Fibroblast of lung (primary cell): ENCODE data around the gene EFCAB6. TPM values are rescaled to one million over a fixed set of nuclear protein-coding genes. Genes with fewer than 3 reads are reported as not detected.

ENCODE experiments used
- DNase-seq, 2 donors: peaks; one replicate each; pipeline versions ENCODE4 v3.0.0 to v3.0.0-alpha.2; 2010; ENCODE audit warnings: low read depth in 2 of 2
- H2AFZ ChIP-seq: 2 replicates; pipeline ENCODE4 v1.5.1; 2012; ENCODE audit warnings: low read length, control low read depth, inconsistent platforms
- H3K27ac ChIP-seq: 2 replicates; pipeline ENCODE4 v1.5.1; 2011; ENCODE audit warnings: low read length, control low read depth; ENCODE audit not compliant: insufficient read depth
- H3K27me3 ChIP-seq: 2 replicates; pipeline ENCODE4 v1.5.1; 2011; ENCODE audit warnings: mild to moderate bottlenecking, low read length; ENCODE audit not compliant: control insufficient read depth, insufficient read depth
- H3K36me3 ChIP-seq: 2 replicates; pipeline ENCODE4 v1.5.1; 2011; ENCODE audit warnings: low read length; ENCODE audit not compliant: control insufficient read depth, insufficient read depth
- H3K4me1 ChIP-seq: 2 replicates; pipeline ENCODE4 v1.5.1; 2011; ENCODE audit warnings: low read length; ENCODE audit not compliant: control insufficient read depth, insufficient read depth; ENCODE audit errors: extremely low read depth
- H3K4me2 ChIP-seq: 2 replicates; pipeline ENCODE4 v1.5.1; 2011; ENCODE audit warnings: low read length, control low read depth; ENCODE audit not compliant: insufficient read depth; ENCODE audit errors: extremely low read depth
- H3K4me3 ChIP-seq, 4 experiments: fragments of 200-600 bp in 1 of 4; sonication (generic) in 1 of 4; replicated peaks in 1 of 4; 2 replicates each; pipeline ENCODE4 v1.5.1; 2011 to 2016; ENCODE audit warnings: low read length in 4 of 4, low read depth in 3 of 4, mild to moderate bottlenecking in 3 of 4, control low read depth in 2 of 4, inconsistent platforms in 1 of 4, mixed read lengths in 1 of 4; ENCODE audit not compliant: insufficient read depth in 1 of 4; ENCODE audit errors: control extremely low read depth in 1 of 4
- H3K79me2 ChIP-seq: 2 replicates; pipeline ENCODE4 v1.5.1; 2012; ENCODE audit warnings: mild to moderate bottlenecking, low read length, inconsistent platforms; ENCODE audit not compliant: control insufficient read depth, insufficient read depth
- H3K9ac ChIP-seq: 2 replicates; pipeline ENCODE4 v1.5.1; 2011; ENCODE audit warnings: mild to moderate bottlenecking, low read length, control low read depth; ENCODE audit not compliant: insufficient read depth
- H3K9me3 ChIP-seq: 2 replicates; pipeline ENCODE4 v1.5.1; 2012; ENCODE audit warnings: low read depth, low read length; ENCODE audit not compliant: control insufficient read depth, insufficient read depth
- H4K20me1 ChIP-seq: 2 replicates; pipeline ENCODE4 v1.5.1; 2011; ENCODE audit warnings: low read length; ENCODE audit not compliant: control insufficient read depth, insufficient read depth; ENCODE audit errors: extremely low read depth
- EZH2 ChIP-seq: IDR thresholded peaks from 2 replicates; pipeline ENCODE4 v1.5.1; 2012; ENCODE audit warnings: low read length, control low read depth, mild to moderate bottlenecking; ENCODE audit errors: missing control alignments
- polyA plus RNA-seq, 2 donors: library from polyadenylated mRNA; depleted of rRNA in 1 of 2; stranded (reverse) in 1 of 2; unstranded in 1 of 2; fragments of >200 nt; gene quantifications; 2 replicates each; pipeline ENCODE4 v1.2.1, GENCODE V29; 2011 to 2012; ENCODE audit warnings: missing spikeins in 1 of 2
- total RNA-seq: library from RNA; depleted of rRNA; stranded (reverse); fragments of >200 nt; gene quantifications from 2 replicates; pipeline ENCODE4 v1.2.1, GENCODE V29; 2014
- TF ChIP-seq, protein P1 (sequence below), 2 donors: IDR thresholded peaks in 1 of 2; conservative IDR thresholded peaks in 1 of 2; 1 replicate in 1 of 2; 2 replicates in 1 of 2; pipeline ENCODE4 v1.5.1; 2011 to 2012; ENCODE audit warnings: low read length in 2 of 2, control low read depth in 1 of 2, inconsistent platforms in 1 of 2, low read depth in 1 of 2, mild to moderate bottlenecking in 1 of 2

Gene EFCAB6
- total and polyA plus RNA-seq, 2 donors (not counting 1 experiment from before 2014, with no cell fraction given) = 1.0 to 1.5 TPM

DNA sequence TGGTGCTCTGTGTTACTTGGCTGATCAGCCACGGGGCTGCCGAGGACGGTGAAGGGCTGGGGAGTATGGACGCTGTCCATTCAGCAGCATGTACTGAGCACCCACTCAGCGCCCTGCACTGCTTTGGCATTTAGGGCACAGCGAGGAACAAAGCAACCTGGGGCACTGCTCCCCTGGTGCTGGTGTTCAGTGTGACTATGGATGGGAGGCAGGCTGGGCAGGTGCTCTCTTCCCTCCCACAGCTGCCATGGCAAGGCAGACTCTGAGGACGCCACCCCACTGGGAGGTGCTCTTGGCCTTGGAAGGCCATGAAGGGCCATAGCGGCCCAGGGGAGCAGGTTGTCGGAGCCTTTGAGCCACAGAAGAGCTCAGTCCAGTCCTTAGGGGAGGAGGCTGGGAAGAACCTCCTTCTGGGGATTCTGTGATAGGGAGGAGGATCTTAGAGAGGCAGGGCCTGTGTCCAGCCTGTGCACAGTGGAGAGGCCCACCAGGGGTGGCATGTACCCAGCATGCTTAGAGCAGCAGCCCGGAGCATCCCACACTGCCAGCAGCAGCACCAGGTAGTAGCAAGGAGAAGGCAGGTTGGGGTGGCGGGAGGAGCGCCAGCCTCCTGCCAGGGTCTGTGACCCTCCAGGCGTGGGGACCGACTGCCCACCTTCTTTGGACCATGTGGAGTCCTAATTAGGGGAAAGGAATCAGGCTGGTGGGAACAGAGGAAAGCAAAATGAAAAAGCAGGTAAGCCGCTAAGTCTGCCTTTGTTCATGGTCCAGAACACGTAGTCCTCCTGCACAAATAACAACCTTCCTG, 258.4 kb downstream of the EFCAB6 start:
- DNase-seq = no peak
- Histone ChIP-seq H3K79me2 (no peaks in the 10 kb centered on the region), H2AFZ (no peak overlapping the region), H3K4me1 (no peaks in the 10 kb centered on the region), H4K20me1 (no peaks in the 10 kb centered on the region), H3K9me3 (no peaks in the 10 kb centered on the region), H3K9ac (no peak overlapping the region), H3K36me3 (no peaks in the 10 kb centered on the region), H3K27me3 (no peaks in the 10 kb centered on the region), H3K27ac (no peak overlapping the region), H3K4me3 (no peak overlapping the region), H3K4me2 (no peak overlapping the region)
- TF ChIP-seq EZH2 = no peak
- TF ChIP-seq, protein P1, sequence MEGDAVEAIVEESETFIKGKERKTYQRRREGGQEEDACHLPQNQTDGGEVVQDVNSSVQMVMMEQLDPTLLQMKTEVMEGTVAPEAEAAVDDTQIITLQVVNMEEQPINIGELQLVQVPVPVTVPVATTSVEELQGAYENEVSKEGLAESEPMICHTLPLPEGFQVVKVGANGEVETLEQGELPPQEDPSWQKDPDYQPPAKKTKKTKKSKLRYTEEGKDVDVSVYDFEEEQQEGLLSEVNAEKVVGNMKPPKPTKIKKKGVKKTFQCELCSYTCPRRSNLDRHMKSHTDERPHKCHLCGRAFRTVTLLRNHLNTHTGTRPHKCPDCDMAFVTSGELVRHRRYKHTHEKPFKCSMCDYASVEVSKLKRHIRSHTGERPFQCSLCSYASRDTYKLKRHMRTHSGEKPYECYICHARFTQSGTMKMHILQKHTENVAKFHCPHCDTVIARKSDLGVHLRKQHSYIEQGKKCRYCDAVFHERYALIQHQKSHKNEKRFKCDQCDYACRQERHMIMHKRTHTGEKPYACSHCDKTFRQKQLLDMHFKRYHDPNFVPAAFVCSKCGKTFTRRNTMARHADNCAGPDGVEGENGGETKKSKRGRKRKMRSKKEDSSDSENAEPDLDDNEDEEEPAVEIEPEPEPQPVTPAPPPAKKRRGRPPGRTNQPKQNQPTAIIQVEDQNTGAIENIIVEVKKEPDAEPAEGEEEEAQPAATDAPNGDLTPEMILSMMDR (conservative IDR thresholded peaks at IDR 0.05 in 1 of 2, IDR thresholded peaks at IDR 0.05 in 1 of 2; ENCODE audit: low read depth in 1 of 2, low read length in 2 of 2) = no peak

DNA sequence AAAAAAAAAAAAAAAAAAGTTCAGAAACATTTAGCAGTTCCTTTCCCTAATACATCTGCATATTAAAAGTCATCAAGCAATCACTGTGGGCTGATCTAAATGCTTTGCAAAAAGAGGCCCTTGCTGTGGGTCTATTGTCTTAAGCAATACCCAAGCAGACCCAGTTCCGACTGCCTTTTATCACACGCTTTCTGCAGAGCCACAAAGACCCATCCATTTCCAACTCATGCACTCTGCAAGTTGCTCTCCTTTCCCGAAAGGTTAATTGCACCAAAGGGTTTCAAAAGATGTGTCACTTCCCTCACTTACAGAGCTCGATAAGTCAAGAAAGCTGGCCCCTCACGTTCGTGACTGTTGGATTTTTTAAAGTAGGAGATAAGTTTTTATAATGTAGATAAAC, 261.4 kb downstream of the EFCAB6 start:
- no peaks in the 10 kb centered on the region for H3K79me2 ChIP-seq
- TF ChIP-seq EZH2 = no peak
- TF ChIP-seq, protein P1 (conservative IDR thresholded peaks at IDR 0.05 in 1 of 2, IDR thresholded peaks at IDR 0.05 in 1 of 2; ENCODE audit: low read depth in 1 of 2, low read length in 2 of 2) = no peak
- no peaks in the 10 kb centered on the region for H3K9me3 ChIP-seq
- no peaks in the 10 kb centered on the region for H3K36me3 ChIP-seq
- no peak overlapping the region for H3K27ac ChIP-seq
- H3K4me1 ChIP-seq = no peaks in the 10 kb centered on the region
- no peak overlapping the region for H3K9ac ChIP-seq
- no peaks in the 10 kb centered on the region for H4K20me1 ChIP-seq
- no peak overlapping the region for H2AFZ ChIP-seq
- no peak overlapping the region for H3K4me3 ChIP-seq
- no peaks in the 10 kb centered on the region for H3K27me3 ChIP-seq
- no peak overlapping the region for H3K4me2 ChIP-seq
- DNase-seq = no peak

DNA sequence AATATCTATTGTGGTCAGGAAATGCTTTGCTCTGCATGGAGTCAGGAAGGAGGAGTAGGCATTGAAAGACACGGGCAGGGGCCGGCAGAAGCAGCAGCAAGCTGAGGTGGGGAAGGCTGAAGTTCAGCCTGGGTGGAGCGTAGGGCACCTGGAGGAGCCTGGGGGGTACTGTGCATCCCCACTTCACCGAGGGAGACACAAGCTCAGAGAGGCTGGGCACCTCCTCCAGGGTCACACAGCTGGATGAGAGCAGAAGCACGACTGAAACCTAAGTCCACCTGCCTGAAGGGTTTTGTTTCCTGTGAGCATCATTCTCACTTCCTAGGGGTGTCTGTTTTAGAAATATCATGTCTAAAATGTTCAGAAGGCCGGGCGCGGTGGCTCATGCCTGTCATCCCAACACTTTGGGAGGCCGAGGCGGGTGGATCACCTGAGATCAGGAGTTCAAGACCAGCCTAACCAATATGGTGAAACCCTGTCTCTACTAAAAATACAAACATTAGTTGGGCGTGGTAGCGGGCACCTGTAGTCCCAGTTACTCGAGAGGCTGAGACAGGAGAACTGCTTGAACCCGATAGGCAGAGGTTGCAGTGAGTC, 262.0 kb downstream of the EFCAB6 start:
- DNase-seq = no peak
- TF ChIP-seq EZH2 = no peak

More for the DNA sequence above, 262.0 kb downstream of the EFCAB6 start:
- no peak overlapping the region for H3K4me2 ChIP-seq
- no peak overlapping the region for H3K9ac ChIP-seq
- no peak overlapping the region for H3K4me3 ChIP-seq
- H3K36me3 ChIP-seq = no peaks in the 10 kb centered on the region
- no peaks in the 10 kb centered on the region for H3K27me3 ChIP-seq
- no peaks in the 10 kb centered on the region for H4K20me1 ChIP-seq
- H3K4me1 ChIP-seq = no peaks in the 10 kb centered on the region
- H2AFZ ChIP-seq = no peak overlapping the region
- H3K27ac ChIP-seq = no peak overlapping the region
- no peaks in the 10 kb centered on the region for H3K9me3 ChIP-seq
- H3K79me2 ChIP-seq = no peaks in the 10 kb centered on the region
